HEK293 (cell line): ENCODE results near the gene POLD4.
A peak's percentile ranks its signal among the peaks of the same experiment; 100 is the strongest.

Experiments used
- CTCF ChIA-PET: fragments of 350-600 bp; formaldehyde crosslinking; extraction: SDS; loops from one replicate; lab custom pipeline; 2021; ENCODE audit warnings: antibody characterized with exemption; lab: Yijun Ruan, JAX
- POLR2A ChIA-PET: fragments of 300-600 bp; formaldehyde crosslinking; extraction: SDS; loops from one replicate; lab custom pipeline; 2020; ENCODE audit warnings: antibody characterized with exemption, inconsistent platforms; lab: Yijun Ruan, JAX
- H3K27ac ChIP-seq: fragments of 200-500 bp; sonication (Bioruptor generic); 2 replicates; pipeline ENCODE4 v1.5.1; 2014; ENCODE audit warnings: low read depth, low read length, control low read depth, inconsistent platforms; ENCODE audit errors: extremely low read depth
- H3K36me3 ChIP-seq, 2 experiments: fragments of 200-500 bp in 1 of 2; sonication (Bioruptor generic) in 1 of 2; 1 replicate in 1 of 2; 2 replicates in 1 of 2; pipeline ENCODE4 v1.5.1; 2014 to 2017; ENCODE audit warnings: inconsistent platforms in 2 of 2, low read length in 2 of 2; ENCODE audit not compliant: control insufficient read depth in 2 of 2, insufficient read depth in 1 of 2
- H3K4me1 ChIP-seq: fragments of 200-500 bp; sonication (Bioruptor generic); 2 replicates; pipeline ENCODE4 v1.5.1; 2014; ENCODE audit warnings: mild to moderate bottlenecking, low read length, inconsistent platforms; ENCODE audit not compliant: control insufficient read depth, insufficient read depth
- H3K4me3 ChIP-seq: 2 replicates; pipeline ENCODE4 v1.5.1; 2011; ENCODE audit warnings: low read depth, mild to moderate bottlenecking, control low read depth, low read length, moderate library complexity
- H3K9me3 ChIP-seq: fragments of 200-500 bp; sonication (Bioruptor generic); 2 replicates; pipeline ENCODE4 v1.5.1; 2014; ENCODE audit warnings: low read depth, low read length, inconsistent platforms; ENCODE audit not compliant: control insufficient read depth, insufficient read depth
- GLI4 ChIP-seq: fragments of 450-650 bp; formaldehyde crosslinking; IDR thresholded peaks from 2 replicates; pipeline ENCODE4 v1.5.1; 2016; ENCODE audit warnings: missing biosample characterization, missing genetic modification characterization
- KLF1 ChIP-seq: fragments of 450-650 bp; formaldehyde crosslinking; IDR thresholded peaks from 2 replicates; pipeline ENCODE4 v1.5.1; 2016; ENCODE audit warnings: missing biosample characterization, missing genetic modification characterization
- KLF16 ChIP-seq: fragments of 450-650 bp; formaldehyde crosslinking; IDR thresholded peaks from 2 replicates; pipeline ENCODE4 v1.5.1; 2017; ENCODE audit warnings: missing biosample characterization, missing genetic modification characterization
- RBAK ChIP-seq: fragments of 450-650 bp; formaldehyde crosslinking; IDR thresholded peaks from 2 replicates; pipeline ENCODE4 v1.5.1; 2016; ENCODE audit warnings: missing biosample characterization, missing genetic modification characterization
- SALL2 ChIP-seq: fragments of 450-650 bp; formaldehyde crosslinking; IDR thresholded peaks from 2 replicates; pipeline ENCODE4 v1.5.0; 2017; ENCODE audit warnings: missing biosample characterization, mild to moderate bottlenecking, missing genetic modification characterization, borderline replicate concordance
- SCRT1 ChIP-seq: fragments of 450-650 bp; formaldehyde crosslinking; IDR thresholded peaks from 2 replicates; pipeline ENCODE4 v1.5.1; 2016; ENCODE audit warnings: missing biosample characterization, missing genetic modification characterization, borderline replicate concordance
- TRIM28 ChIP-seq: IDR thresholded peaks from 2 replicates; pipeline ENCODE4 v1.6.1; 2011; ENCODE audit warnings: low read length, control low read depth, borderline replicate concordance
- ZNF10 ChIP-seq: fragments of 450-650 bp; formaldehyde crosslinking; IDR thresholded peaks from 2 replicates; pipeline ENCODE4 v1.5.1; 2017; ENCODE audit warnings: missing biosample characterization, missing genetic modification characterization
- ZNF138 ChIP-seq: fragments of 450-650 bp; formaldehyde crosslinking; IDR thresholded peaks from 2 replicates; pipeline ENCODE4 v1.5.1; 2016; ENCODE audit warnings: missing biosample characterization, missing genetic modification characterization, borderline replicate concordance
- ZNF2 ChIP-seq: fragments of 450-650 bp; formaldehyde crosslinking; IDR thresholded peaks from 2 replicates; pipeline ENCODE4 v1.5.1; 2016; ENCODE audit warnings: missing biosample characterization, missing genetic modification characterization
- ZNF202 ChIP-seq: fragments of 450-650 bp; formaldehyde crosslinking; IDR thresholded peaks from 2 replicates; pipeline ENCODE4 v1.5.1; 2016; ENCODE audit warnings: missing biosample characterization, missing genetic modification characterization, borderline replicate concordance
- ZNF211 ChIP-seq: fragments of 450-650 bp; formaldehyde crosslinking; IDR thresholded peaks from 2 replicates; pipeline ENCODE4 v1.5.1; 2016; ENCODE audit warnings: low read depth, missing biosample characterization, missing genetic modification characterization
- ZNF302 ChIP-seq: fragments of 450-650 bp; formaldehyde crosslinking; IDR thresholded peaks from 2 replicates; pipeline ENCODE4 v1.5.1; 2016; ENCODE audit warnings: missing biosample characterization, missing genetic modification characterization, low read depth
- ZNF561 ChIP-seq: fragments of 450-650 bp; IDR thresholded peaks from 2 replicates; pipeline ENCODE4 v1.5.1; 2018; ENCODE audit warnings: missing biosample characterization, missing genetic modification characterization, borderline replicate concordance
- ZNF654 ChIP-seq: fragments of 450-650 bp; formaldehyde crosslinking; IDR thresholded peaks from 2 replicates; pipeline ENCODE4 v1.5.1; 2016; ENCODE audit warnings: low read depth, missing biosample characterization, missing genetic modification characterization
- ZNF660 ChIP-seq: fragments of 450-650 bp; IDR thresholded peaks from 2 replicates; pipeline ENCODE4 v1.5.1; 2018; ENCODE audit warnings: missing biosample characterization, mild to moderate bottlenecking, missing genetic modification characterization
- ZNF701 ChIP-seq: fragments of 450-650 bp; formaldehyde crosslinking; IDR thresholded peaks from 2 replicates; pipeline ENCODE4 v1.5.1; 2016; ENCODE audit warnings: missing biosample characterization, missing genetic modification characterization
- ZNF747 ChIP-seq: fragments of 450-650 bp; formaldehyde crosslinking; IDR thresholded peaks from 2 replicates; pipeline ENCODE4 v1.5.1; 2016; ENCODE audit warnings: missing biosample characterization, missing genetic modification characterization
- ZNF785 ChIP-seq: fragments of 450-650 bp; formaldehyde crosslinking; IDR thresholded peaks from 2 replicates; pipeline ENCODE4 v1.5.1; 2016; ENCODE audit warnings: missing biosample characterization, missing genetic modification characterization
- ZNF830 ChIP-seq: fragments of 450-650 bp; IDR thresholded peaks from 2 replicates; pipeline ENCODE4 v1.5.0; 2018; ENCODE audit warnings: missing biosample characterization, missing genetic modification characterization, low read depth, mild to moderate bottlenecking, moderate library complexity
- ZNF837 ChIP-seq: fragments of 450-650 bp; formaldehyde crosslinking; IDR thresholded peaks from 2 replicates; pipeline ENCODE4 v1.5.1; 2016; ENCODE audit warnings: missing biosample characterization, missing genetic modification characterization
- ZNF843 ChIP-seq: fragments of 450-650 bp; formaldehyde crosslinking; IDR thresholded peaks from 2 replicates; pipeline ENCODE4 v1.5.1; 2016; ENCODE audit warnings: missing biosample characterization, missing genetic modification characterization
- ZSCAN30 ChIP-seq: fragments of 450-650 bp; IDR thresholded peaks from 2 replicates; pipeline ENCODE4 v1.5.1; 2018; ENCODE audit warnings: missing biosample characterization, mild to moderate bottlenecking, missing genetic modification characterization, moderate library complexity
- TF ChIP-seq, protein P1 (sequence below): fragments of 450-650 bp; formaldehyde crosslinking; IDR thresholded peaks from 2 replicates; pipeline ENCODE4 v1.5.1; 2016; ENCODE audit warnings: missing biosample characterization, missing genetic modification characterization
- TF ChIP-seq, protein P2 (sequence below): fragments of 450-650 bp; formaldehyde crosslinking; IDR thresholded peaks from 2 replicates; pipeline ENCODE4 v1.5.1; 2016; ENCODE audit warnings: missing biosample characterization, missing genetic modification characterization
- TF ChIP-seq, protein P3 (sequence below): fragments of 450-650 bp; formaldehyde crosslinking; IDR thresholded peaks from 2 replicates; pipeline ENCODE4 v1.5.1; 2016; ENCODE audit warnings: missing biosample characterization, missing genetic modification characterization
- TF ChIP-seq, protein P4 (sequence below): fragments of 450-650 bp; formaldehyde crosslinking; IDR thresholded peaks from 2 replicates; pipeline ENCODE4; 2016; ENCODE audit warnings: missing biosample characterization, missing genetic modification characterization
- TF ChIP-seq, protein P5 (sequence below): fragments of 450-650 bp; formaldehyde crosslinking; IDR thresholded peaks from 2 replicates; pipeline ENCODE4 v1.5.1; 2016; ENCODE audit warnings: missing biosample characterization, missing genetic modification characterization
- TF ChIP-seq, protein P6 (sequence below): fragments of 450-650 bp; formaldehyde crosslinking; IDR thresholded peaks from 2 replicates; pipeline ENCODE4 v1.5.1; 2016; ENCODE audit warnings: missing biosample characterization, missing genetic modification characterization

The POLD4 gene

DNA sequence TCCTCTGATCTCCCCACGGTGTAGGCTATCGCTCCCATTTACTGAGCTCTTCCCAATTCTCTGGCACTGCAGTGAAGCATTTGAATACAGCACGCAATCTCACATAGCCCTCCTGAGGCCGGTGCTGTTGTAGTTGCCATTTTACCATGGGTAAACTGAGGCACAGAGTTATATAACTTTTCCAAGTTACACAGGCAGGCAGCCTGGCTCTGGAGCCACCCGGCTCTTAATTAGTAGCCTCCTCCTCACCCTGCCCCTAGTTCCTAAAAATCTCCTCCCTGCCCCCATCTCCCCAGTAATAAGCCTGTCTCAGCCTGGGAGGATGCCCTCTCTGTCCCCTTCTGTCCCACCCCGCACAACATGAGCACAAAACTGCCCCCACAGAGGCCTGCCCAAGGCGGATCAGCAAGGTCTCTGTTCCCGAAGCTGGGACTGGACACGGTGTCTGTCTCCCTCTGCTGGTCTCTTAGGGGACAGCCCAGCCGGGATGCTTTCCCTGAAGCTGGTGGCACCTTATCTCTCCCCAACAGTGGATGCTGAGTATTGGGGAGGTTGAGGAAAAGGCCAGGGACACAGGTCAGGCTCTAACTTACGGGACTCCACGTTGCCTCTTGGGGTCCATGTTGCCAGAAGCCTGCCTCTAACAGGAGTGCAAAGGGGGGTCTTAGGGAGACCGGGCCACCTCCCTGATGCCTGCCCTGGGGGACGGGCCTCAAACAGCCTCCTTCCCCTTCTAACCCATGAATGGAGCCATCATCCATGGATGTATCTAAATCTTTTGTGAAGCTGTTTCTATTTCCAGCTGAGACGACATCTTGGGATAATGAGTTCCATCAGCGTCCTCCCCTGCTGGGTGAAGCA lies 29.2 kb upstream of the POLD4 start:
- Histone ChIP-seq H3K36me3 (no peaks in the 10 kb centered on the region), H3K9me3 (no peaks in the 10 kb centered on the region), H3K4me3 (no peak overlapping the region), H3K4me1 (no peaks in the 10 kb centered on the region), H3K27ac (no peak overlapping the region)
- CTCF ChIA-PET = interaction anchor here (0.5 to 25.6 kb wide), 36 partner anchors 9 to 1695 kb away, joined by 3 to 898 read pairs (median 4); partner anchors contain the start of genes CLCF1, GRK2, POLD4 and PPP1CA
- POLR2A ChIA-PET = interaction anchor here (0.6 to 3.2 kb wide), 7 partner anchors 8 to 73 kb away, joined by 3 to 15 read pairs (median 4); partner anchors contain the start of genes CABP4, POLD4 and RAD9A
- TF ChIP-seq KLF1 (tag by site-specific recombination) (no peak), KLF16 (tag by site-specific recombination) (no peak), RBAK (tag by site-specific recombination) (no peak), ZNF211 (tag by site-specific recombination) (no peak), SALL2 (tag by site-specific recombination) (no peak), ZNF654 (tag by site-specific recombination) (peak; percentile 91), ZNF701 (tag by site-specific recombination) (no peak), ZNF843 (no peak), ZNF837 (tag by site-specific recombination) (no peak), ZNF747 (tag by site-specific recombination) (no peak), ZNF830 (tag by site-specific recombination) (no peak), ZSCAN30 (tag by site-specific recombination) (peak; percentile 39; the same call in 1 of the 2 replicates), ZNF561 (no peak), GLI4 (tag by site-specific recombination) (no peak), ZNF10 (no peak), ZNF302 (tag by site-specific recombination) (no peak), ZNF202 (tag by site-specific recombination) (no peak), ZNF138 (tag by site-specific recombination) (no peak), ZNF2 (tag by site-specific recombination) (0 out of 2 replicates have a peak, but pooled peaks have one; percentile 47), ZNF785 (tag by site-specific recombination) (no peak), SCRT1 (no peak), ZNF660 (0 out of 2 replicates have a peak, but pooled peaks have one; percentile 31), TRIM28 (no peak)
- TF ChIP-seq, protein P1, sequence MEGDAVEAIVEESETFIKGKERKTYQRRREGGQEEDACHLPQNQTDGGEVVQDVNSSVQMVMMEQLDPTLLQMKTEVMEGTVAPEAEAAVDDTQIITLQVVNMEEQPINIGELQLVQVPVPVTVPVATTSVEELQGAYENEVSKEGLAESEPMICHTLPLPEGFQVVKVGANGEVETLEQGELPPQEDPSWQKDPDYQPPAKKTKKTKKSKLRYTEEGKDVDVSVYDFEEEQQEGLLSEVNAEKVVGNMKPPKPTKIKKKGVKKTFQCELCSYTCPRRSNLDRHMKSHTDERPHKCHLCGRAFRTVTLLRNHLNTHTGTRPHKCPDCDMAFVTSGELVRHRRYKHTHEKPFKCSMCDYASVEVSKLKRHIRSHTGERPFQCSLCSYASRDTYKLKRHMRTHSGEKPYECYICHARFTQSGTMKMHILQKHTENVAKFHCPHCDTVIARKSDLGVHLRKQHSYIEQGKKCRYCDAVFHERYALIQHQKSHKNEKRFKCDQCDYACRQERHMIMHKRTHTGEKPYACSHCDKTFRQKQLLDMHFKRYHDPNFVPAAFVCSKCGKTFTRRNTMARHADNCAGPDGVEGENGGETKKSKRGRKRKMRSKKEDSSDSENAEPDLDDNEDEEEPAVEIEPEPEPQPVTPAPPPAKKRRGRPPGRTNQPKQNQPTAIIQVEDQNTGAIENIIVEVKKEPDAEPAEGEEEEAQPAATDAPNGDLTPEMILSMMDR (tag by site-specific recombination) = peak; percentile 92
- TF ChIP-seq, protein P2, sequence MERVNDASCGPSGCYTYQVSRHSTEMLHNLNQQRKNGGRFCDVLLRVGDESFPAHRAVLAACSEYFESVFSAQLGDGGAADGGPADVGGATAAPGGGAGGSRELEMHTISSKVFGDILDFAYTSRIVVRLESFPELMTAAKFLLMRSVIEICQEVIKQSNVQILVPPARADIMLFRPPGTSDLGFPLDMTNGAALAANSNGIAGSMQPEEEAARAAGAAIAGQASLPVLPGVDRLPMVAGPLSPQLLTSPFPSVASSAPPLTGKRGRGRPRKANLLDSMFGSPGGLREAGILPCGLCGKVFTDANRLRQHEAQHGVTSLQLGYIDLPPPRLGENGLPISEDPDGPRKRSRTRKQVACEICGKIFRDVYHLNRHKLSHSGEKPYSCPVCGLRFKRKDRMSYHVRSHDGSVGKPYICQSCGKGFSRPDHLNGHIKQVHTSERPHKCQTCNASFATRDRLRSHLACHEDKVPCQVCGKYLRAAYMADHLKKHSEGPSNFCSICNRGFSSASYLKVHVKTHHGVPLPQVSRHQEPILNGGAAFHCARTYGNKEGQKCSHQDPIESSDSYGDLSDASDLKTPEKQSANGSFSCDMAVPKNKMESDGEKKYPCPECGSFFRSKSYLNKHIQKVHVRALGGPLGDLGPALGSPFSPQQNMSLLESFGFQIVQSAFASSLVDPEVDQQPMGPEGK = peak; percentile 42; the same call in 1 of the 2 replicates
- TF ChIP-seq, protein P3, sequence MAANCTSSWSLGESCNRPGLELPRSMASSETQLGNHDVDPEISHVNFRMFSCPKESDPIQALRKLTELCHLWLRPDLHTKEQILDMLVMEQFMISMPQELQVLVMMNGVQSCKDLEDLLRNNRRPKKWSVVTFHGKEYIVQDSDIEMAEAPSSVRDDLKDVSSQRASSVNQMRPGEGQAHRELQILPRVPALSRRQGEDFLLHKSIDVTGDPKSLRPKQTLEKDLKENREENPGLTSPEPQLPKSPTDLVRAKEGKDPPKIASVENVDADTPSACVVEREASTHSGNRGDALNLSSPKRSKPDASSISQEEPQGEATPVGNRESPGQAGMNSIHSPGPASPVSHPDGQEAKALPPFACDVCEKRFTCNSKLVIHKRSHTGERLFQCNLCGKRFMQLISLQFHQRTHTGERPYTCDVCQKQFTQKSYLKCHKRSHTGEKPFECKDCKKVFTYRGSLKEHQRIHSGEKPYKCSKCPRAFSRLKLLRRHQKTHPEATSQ (tag by site-specific recombination) = no peak
- TF ChIP-seq, protein P4, sequence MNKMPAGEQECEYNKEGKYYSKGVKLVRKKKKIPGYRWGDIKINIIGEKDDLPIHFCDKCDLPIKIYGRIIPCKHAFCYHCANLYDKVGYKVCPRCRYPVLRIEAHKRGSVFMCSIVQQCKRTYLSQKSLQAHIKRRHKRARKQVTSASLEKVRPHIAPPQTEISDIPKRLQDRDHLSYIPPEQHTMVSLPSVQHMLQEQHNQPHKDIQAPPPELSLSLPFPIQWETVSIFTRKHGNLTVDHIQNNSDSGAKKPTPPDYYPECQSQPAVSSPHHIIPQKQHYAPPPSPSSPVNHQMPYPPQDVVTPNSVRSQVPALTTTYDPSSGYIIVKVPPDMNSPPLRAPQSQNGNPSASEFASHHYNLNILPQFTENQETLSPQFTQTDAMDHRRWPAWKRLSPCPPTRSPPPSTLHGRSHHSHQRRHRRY (tag by site-specific recombination) = no peak
- TF ChIP-seq, protein P5, sequence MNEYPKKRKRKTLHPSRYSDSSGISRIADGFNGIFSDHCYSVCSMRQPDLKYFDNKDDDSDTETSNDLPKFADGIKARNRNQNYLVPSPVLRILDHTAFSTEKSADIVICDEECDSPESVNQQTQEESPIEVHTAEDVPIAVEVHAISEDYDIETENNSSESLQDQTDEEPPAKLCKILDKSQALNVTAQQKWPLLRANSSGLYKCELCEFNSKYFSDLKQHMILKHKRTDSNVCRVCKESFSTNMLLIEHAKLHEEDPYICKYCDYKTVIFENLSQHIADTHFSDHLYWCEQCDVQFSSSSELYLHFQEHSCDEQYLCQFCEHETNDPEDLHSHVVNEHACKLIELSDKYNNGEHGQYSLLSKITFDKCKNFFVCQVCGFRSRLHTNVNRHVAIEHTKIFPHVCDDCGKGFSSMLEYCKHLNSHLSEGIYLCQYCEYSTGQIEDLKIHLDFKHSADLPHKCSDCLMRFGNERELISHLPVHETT (tag by site-specific recombination) = no peak
- TF ChIP-seq, protein P6, sequence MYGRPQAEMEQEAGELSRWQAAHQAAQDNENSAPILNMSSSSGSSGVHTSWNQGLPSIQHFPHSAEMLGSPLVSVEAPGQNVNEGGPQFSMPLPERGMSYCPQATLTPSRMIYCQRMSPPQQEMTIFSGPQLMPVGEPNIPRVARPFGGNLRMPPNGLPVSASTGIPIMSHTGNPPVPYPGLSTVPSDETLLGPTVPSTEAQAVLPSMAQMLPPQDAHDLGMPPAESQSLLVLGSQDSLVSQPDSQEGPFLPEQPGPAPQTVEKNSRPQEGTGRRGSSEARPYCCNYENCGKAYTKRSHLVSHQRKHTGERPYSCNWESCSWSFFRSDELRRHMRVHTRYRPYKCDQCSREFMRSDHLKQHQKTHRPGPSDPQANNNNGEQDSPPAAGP (tag by site-specific recombination) = peak; percentile 35; the same call in 1 of the 2 replicates
